Lower leg skin (tissue), 3 donors: ENCODE measurements around the gene CENPU.

Source experiments
- POLR2A ChIP-seq, 2 donors: fragments of 450-650 bp; IDR thresholded peaks; one replicate each; pipeline ENCODE4 v1.6.1; 2016 to 2017; ENCODE audit warnings: antibody characterized with exemption in 2 of 2, mild to moderate bottlenecking in 1 of 2, moderate library complexity in 1 of 2
- TF ChIP-seq, protein P1 (sequence below), 3 donors: fragments of 450-650 bp; IDR thresholded peaks; one replicate each; pipeline ENCODE4 v1.5.1; 2016; ENCODE audit warnings: antibody characterized with exemption in 3 of 3, mild to moderate bottlenecking in 3 of 3, moderate library complexity in 2 of 3

DNA sequence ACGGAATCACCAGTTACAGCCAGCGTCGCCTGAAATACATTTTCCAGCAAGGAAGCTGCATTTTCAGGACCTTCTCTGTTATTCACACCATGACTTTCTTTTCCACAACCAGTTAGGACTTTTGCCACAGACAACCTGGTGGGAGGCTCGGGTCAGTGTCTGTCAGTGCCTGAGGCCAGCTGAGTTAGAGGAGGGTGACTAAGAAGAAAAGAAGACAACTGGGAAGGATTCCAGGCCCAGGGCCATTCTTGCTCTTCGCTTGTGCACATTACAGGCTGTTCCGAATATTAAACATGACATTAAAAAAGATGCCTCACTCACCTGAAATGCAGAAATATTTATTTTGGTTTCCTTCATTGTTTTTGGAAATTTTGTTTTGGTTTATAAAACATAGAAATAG is 21.4 kb upstream of the CENPU start:
- TF ChIP-seq POLR2A (IDR thresholded peaks at IDR 0.05), result no peak
- TF ChIP-seq, protein P1, sequence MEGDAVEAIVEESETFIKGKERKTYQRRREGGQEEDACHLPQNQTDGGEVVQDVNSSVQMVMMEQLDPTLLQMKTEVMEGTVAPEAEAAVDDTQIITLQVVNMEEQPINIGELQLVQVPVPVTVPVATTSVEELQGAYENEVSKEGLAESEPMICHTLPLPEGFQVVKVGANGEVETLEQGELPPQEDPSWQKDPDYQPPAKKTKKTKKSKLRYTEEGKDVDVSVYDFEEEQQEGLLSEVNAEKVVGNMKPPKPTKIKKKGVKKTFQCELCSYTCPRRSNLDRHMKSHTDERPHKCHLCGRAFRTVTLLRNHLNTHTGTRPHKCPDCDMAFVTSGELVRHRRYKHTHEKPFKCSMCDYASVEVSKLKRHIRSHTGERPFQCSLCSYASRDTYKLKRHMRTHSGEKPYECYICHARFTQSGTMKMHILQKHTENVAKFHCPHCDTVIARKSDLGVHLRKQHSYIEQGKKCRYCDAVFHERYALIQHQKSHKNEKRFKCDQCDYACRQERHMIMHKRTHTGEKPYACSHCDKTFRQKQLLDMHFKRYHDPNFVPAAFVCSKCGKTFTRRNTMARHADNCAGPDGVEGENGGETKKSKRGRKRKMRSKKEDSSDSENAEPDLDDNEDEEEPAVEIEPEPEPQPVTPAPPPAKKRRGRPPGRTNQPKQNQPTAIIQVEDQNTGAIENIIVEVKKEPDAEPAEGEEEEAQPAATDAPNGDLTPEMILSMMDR (IDR thresholded peaks at IDR 0.05), result no peak
